Testis (tissue), 2 donors: ENCODE results near the gene CTU2.

Source experiments
- CTCF ChIP-seq, 3 experiments: fragments of 450-650 bp in 2 of 3; fragments of 200-600 bp in 1 of 3; sonication (generic) in 1 of 3; IDR thresholded peaks; one replicate each; pipeline ENCODE4 v1.5.1; 2016 to 2019; ENCODE audit warnings: antibody characterized with exemption in 3 of 3, mild to moderate bottlenecking in 2 of 3, moderate library complexity in 1 of 3
- POLR2A ChIP-seq: fragments of 450-650 bp; IDR thresholded peaks from one replicate; pipeline ENCODE4 v1.6.1; 2017; ENCODE audit warnings: antibody characterized with exemption, mild to moderate bottlenecking, moderate library complexity

DNA sequence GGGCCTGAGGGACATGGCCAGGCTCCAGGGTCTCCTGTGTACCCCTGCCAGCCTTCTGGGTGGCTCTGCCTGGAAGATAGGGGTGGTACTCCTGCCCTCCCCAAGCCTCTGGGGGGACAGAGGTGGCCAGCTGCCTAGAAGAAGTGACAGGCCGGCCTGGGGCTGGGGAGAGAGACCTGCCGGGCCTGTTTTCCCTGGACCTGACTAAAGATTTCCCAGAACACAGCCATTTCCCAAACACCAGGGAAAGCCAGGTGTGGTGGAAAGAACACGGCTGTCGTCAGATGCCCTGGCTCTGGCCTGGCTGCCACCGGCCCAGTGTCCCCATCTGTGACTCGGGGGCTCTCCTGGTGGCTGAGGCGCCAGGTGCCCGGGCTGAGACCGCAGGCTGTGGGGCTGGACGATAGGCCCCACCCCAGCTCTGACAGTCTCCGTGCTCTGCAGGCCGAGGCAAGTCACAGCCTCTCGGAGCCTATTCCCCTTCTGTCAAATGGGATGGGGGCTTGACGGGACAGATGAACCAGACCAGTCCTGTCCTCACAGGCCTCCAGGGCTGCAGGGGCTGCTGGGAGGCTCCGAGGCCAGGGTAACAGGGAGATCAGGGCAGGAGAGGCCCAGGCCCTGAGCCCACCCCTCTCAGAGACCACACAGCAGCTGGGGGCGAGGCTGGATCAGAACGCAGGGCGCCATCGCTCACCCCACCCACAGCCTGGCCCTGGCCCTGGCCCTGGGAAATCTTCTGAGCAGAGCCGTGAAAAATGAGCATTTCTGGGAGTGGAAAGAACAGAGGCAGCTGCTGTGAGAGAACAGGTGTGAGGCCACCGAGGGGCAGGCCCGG is 33.1 kb downstream of the CTU2 start:
- no peak for TF ChIP-seq POLR2A
- no peak for TF ChIP-seq CTCF (IDR thresholded peaks at IDR 0.05)
